ENCODE data around the gene OBP2A. TPM values are rescaled to one million over a fixed set of nuclear protein-coding genes. Genes with fewer than 3 reads are reported as not detected.

Gene OBP2A
- total RNA-seq, 1 experiment from 2014 or later: not detected

DNA sequence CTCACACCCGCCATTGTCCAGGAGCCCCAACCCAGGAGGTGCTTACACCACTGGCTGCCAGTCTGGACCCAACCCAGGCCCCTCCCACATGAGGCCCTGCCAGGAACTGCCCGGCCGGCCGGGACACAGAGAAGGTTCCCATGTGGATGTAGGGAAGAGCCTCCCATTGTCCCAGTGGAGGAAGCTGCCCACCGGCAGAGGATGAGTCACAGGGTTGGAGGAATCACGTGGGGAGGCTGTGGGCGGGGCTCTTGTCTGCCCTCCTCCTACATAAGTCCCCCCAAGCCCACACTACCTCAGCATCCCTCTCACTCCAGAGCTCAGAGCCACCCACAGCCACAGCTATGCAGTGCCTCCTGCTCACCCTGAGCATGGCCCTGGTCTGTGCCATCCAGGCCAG lies 41.7 kb downstream of the OBP2A start:
- H2AFZ ChIP-seq (ENCODE audit: low read length): no peak overlapping the region

More for the DNA sequence above, 41.7 kb downstream of the OBP2A start:
- Histone ChIP-seq H3K18ac (ENCODE audit: insufficient read length, low read depth, low read length) (no peak overlapping the region), H3K27ac (ENCODE audit: insufficient read length, low read depth, low read length) (no peak overlapping the region), H4K5ac (ENCODE audit: insufficient read length, low read depth, low read length) (no peak overlapping the region), H3K56ac (ENCODE audit: insufficient read length, low read depth, low read length) (no peak overlapping the region), H3K14ac (ENCODE audit: insufficient read depth, low read length) (no peak overlapping the region), H3K9ac (ENCODE audit: extremely low read depth, insufficient read length, low read length) (no peak overlapping the region), H2BK12ac (ENCODE audit: insufficient read length, low read depth, low read length) (no peak overlapping the region), H4K91ac (ENCODE audit: insufficient read length, low read depth, low read length) (no peak overlapping the region), H4K8ac (replicated peaks; ENCODE audit: insufficient read length, low read depth, low read length) (no peak overlapping the region), H3K23ac (ENCODE audit: insufficient read length, low read depth, low read length) (no peak overlapping the region), H3K27me3 (ENCODE audit: insufficient read depth, low read length) (no peaks in the 10 kb centered on the region), H3K23me2 (ENCODE audit: insufficient read length, low read depth, low read length, poor library complexity, severe bottlenecking) (no peaks in the 10 kb centered on the region), H3K4ac (ENCODE audit: low read depth, low read length) (no peak overlapping the region), H3K4me2 (ENCODE audit: insufficient read depth, insufficient read length, low read length) (no peak overlapping the region), H3K79me1 (ENCODE audit: insufficient read depth, low read depth, low read length, poor library complexity, severe bottlenecking) (no peaks in the 10 kb centered on the region), H2BK20ac (ENCODE audit: low read depth, low read length, poor library complexity, severe bottlenecking) (no peak overlapping the region), H2AK5ac (ENCODE audit: insufficient read length, low read length) (no peak overlapping the region), H4K20me1 (ENCODE audit: control insufficient read depth, insufficient read depth, insufficient read length) (no peaks in the 10 kb centered on the region), H3K4me1 (ENCODE audit: insufficient read depth, low read length) (no peaks in the 10 kb centered on the region), H3K79me2 (ENCODE audit: insufficient read depth, low read length) (no peaks in the 10 kb centered on the region), H2BK120ac (ENCODE audit: low read depth, low read length, poor library complexity, severe bottlenecking) (no peak overlapping the region), H2BK15ac (ENCODE audit: low read depth, low read length) (no peak overlapping the region), H2BK5ac (ENCODE audit: insufficient read length, low read length) (no peak overlapping the region), H3K9me3 (ENCODE audit: control insufficient read depth, low read depth, low read length) (no peaks in the 10 kb centered on the region), H3T11ph (ENCODE audit: low read length) (no peak overlapping the region)
- Mint-ChIP-seq H3K27me3 (ENCODE audit: low read depth) (no peaks in the 10 kb centered on the region; the same call in 1 of the 2 replicates), H3K4me3 (no peak overlapping the region), H3K9me3 (no peaks in the 10 kb centered on the region; a peak in 1 of 5 replicates), H3K36me3 (ENCODE audit: insufficient read depth in 1 of 3, low read depth in 3 of 3) (no peaks in the 10 kb centered on the region), H3K4me1 (no peaks in the 10 kb centered on the region), H3K27ac (no peak overlapping the region)
- no CpG with 5 or more reads among the region's 7 CpGs for WGBS (ENCODE audit: extremely low coverage, insufficient read length, low lambda C conversion rate)
- DNase-seq: peak; percentile 36
- TF ChIP-seq, protein P1, sequence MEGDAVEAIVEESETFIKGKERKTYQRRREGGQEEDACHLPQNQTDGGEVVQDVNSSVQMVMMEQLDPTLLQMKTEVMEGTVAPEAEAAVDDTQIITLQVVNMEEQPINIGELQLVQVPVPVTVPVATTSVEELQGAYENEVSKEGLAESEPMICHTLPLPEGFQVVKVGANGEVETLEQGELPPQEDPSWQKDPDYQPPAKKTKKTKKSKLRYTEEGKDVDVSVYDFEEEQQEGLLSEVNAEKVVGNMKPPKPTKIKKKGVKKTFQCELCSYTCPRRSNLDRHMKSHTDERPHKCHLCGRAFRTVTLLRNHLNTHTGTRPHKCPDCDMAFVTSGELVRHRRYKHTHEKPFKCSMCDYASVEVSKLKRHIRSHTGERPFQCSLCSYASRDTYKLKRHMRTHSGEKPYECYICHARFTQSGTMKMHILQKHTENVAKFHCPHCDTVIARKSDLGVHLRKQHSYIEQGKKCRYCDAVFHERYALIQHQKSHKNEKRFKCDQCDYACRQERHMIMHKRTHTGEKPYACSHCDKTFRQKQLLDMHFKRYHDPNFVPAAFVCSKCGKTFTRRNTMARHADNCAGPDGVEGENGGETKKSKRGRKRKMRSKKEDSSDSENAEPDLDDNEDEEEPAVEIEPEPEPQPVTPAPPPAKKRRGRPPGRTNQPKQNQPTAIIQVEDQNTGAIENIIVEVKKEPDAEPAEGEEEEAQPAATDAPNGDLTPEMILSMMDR (conservative IDR thresholded peaks at IDR 0.05): no peak
